Endothelial cell of hepatic sinusoid (primary cell): ENCODE measurements around the gene UGT2B15.
"Not testable (repeated sequence)": the region's sequence is repeated elsewhere in the genome, so short reads cannot be mapped to it uniquely, and the experiment has no call there.

Experiments
- in situ Hi-C: cut with HindIII; loops from 2 replicates; pipeline ENCODE4 v1.10.0; 2017; ENCODE audit warnings: low sequenced_read_pairs

UGT2B15 gene

DNA sequence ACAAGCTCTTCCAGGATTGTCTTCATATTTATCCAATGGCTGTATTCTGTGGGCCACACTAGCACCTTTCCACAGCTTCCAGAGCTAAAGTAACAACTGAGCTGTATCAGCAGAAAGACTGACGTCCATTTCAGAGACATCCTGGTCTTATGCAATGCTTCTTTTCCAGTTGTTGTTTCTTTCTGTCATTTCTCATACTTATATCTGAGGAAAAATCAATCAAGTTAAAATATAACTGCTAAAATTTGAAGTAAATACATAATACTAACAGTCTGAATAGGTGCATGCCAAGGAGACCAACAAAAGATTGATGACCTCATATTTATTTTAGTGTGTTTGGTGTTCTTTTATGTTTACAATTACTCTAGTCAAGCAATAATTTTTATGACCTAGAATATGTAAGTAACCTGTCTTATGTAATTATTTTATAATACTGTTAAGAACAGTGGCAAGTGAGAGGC, at the start of gene UGT2B15:
Gene UGT2B15, minus strand, starts transcription at position 174 of the 461 bp plus-strand sequence. Its CDS starts 34 bp downstream, at position 140.
- in situ Hi-C loops = not testable (repeated sequence)

DNA sequence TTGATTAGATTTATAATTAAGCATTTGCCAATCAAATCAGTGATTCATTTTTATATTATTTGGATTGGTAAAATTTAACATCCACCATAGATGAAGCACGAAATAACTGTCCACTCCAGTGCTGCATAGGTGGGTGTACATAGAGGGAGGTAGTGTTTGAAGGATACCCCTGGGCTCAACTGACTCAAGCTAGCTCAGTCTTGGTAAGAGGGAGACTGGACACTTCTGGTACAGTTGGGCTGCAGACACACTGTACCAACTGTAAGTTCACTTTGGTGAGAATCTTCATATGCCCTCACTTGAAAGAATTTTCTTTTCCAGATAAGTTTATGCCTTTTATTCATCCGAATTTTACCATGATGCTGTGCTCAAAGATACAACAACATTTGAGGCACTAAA, 48.6 kb upstream of the UGT2B15 start:
- in situ Hi-C loops = no loop called here

DNA sequence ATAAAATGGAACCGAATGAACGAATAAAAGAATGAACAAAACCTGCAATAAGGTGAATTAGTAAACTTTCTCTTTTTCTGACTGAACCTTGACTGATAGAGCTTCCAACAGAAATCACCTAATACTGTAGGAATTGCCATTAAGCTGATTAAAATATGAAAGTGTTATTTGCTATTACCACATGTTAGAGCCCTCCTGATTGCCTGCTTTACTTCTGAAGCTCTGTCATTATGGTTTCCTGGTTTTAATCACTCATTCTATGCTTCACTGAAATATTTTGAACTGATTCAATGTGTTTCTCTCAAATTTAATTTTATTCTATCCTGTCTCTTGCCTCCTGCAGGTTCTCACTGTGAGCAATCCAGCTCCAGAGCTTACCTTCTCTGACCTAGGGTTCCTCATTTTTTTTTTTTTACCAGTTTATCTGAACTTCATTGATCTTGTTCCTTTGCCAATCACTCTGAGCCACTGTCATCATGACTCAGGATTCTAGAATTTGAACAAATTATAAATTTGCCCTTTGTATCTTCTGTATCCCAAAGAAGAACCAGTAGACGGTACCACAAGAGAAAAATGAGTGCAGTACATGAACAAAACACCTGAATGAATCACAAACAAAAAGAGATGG, 48.1 kb upstream of the UGT2B15 start:
- in situ Hi-C loops = no loop called here

DNA sequence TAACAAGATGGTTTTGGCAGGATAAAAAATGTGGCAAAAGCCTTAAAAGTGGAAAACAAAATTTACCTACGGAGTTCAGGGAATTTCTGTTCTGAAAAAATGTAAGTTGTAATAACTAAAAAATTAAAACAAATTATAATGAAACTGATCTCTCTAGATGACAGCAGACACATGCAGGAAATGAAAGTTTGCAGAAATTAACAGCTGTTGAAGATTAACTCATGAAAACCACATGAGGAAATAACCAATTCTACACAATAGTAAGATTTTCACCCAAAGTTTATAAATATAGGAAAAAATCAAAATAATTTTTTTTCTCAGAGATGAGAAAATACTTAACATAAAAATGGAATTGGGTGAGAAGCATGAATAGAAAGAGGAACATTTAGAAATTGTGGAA, 47.5 kb upstream of the UGT2B15 start:
- in situ Hi-C loops = no loop called here

DNA sequence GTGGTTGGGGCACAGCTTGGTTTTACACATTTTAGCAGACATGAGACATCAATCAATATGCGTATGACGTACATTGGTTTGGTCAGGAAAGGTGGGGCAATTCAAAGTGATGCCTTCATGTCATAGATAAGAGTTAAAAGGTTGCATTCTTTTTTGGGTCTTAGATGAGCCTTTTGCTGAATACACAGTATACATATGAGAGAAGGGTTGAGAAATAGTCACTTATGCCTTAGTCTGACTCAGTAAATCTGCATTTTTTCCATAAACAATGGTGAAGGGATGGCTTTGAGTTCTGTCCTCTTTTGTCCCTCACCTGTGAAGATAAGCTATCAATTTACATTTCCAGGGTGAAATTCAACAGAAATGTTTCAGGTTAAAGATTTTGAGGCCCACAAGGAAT, 43.9 kb upstream of the UGT2B15 start:
- in situ Hi-C loops = no loop called here

DNA sequence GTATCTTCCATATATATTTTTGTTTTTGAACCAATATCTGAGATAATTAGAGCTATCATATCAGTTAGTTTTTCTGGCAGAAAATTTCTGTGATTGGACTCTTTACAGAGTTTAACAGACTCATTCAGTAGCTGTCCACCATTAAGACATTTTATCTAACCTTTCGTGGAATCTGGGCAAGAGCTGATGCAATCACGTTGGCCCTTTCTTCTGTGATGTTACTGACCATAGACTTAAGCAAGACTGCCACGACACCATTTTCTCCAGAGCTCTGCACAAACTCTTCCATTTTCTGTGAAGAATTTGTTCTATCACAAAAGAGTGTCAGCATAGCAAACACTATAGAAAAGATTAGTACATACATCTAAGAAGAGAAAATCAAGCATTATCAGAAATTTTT, 41.8 kb upstream of the UGT2B15 start:
- in situ Hi-C loops = no loop called here

DNA sequence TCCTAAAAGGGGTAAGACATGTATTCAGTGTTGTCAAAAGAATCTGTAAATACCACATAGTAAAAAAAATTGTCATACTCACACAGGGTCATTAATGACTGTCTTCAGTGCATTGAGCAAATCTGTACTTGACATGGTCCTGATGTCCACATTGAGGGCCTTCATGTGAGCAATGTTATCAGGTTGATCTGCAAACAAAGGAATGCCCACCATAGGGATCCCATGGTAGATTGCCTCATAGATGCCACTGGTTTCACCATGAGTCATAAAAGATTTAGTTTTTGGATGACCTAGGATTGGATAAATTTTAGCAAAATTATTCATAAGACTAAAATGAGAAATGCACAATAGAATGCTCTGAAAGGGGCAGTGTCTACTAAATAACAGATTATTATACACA, 38.1 kb upstream of the UGT2B15 start:
- in situ Hi-C loops = no loop called here

DNA sequence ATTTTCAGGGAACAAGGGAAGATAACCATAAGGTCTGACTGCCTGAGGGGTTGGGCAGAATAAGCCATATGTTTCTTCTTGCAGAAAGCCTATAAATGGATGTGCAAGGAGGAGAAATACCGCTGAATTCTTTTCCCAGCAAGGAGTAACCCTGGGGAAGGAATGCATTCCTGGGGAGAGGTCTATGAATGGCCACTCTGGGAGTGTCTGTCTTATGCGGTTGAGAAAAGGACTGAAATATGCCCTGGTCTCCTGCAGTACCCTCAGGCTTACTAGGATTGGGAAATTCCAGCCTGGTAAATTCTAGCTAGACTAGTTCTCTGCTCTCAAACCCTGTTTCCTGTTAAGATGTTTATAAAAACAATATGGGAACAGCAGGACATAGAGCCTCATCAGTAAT, 32.7 kb upstream of the UGT2B15 start:
- in situ Hi-C loops = not testable (repeated sequence)

DNA sequence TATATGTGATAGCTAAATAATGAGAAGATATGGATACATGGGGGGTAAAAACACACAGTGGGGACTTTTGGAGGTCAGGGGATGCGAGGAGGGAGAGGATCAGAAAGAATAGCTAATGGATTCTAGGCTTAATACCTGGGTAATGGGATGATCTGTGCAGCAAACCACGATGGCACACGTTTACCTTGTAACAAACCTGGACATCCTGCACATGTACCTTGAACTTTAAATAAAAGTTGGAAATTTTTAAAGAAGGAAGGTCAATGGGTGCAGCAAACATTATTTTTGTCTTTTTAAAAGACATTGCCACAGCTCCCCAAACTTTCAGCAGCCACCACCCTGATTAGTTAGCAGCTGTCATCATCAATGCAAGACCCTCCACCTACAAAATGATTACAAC, 29.7 kb upstream of the UGT2B15 start:
- in situ Hi-C loops = no loop called here

DNA sequence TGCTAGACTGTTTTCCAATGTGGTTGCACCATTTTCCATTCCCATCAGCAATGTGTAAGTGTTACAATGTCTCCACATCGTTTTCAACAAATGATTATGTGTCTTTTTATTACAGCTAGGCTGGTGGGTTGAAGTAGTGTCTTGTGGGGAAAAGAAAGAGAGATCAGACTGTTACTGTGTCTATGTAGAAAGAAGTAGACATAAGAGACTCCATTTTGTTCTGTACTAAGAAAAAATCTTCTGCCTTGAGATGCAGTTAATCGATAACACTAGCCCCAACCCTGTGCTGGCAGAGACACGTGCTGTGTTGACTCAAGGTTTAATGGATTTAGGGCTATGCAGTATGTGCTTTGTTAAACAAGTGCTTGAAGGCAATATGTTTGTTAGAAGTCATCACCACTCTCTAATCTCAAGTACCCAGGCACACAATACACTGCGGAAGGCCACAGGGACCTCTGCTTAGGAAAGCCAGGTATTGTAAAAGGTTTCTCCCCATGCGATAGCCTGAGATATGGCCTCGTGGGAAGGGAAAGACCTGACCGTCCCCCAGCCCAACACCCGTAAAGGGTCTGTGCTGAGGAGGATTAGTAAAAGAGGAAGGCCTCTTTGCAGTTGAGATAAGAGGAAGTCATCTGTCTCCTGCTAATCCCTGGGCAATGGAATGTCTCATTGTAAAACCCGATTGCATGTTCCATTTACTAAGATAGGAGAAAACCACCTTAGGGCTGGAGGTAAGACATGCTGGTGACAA, 23.0 kb upstream of the UGT2B15 start:
- in situ Hi-C loops = no loop called here

DNA sequence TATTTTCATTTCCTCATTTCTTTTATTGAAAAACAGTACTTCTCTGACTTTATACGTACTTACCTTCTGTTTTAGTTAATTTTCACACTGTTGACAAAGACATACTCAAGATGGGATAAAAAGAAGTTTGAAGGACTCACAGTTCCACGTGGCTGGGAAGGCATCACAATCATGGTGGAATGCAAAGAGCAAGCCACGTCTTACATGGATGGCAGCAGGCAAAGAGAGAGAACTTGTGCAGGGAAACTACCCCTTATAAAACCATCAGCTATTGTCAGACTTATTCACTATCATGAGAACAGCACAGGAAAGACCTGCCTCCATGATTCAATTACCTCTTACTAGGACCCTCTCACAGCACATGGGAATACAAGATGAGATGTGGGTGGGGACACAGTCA, 20.7 kb upstream of the UGT2B15 start:
- in situ Hi-C loops = no loop called here

DNA sequence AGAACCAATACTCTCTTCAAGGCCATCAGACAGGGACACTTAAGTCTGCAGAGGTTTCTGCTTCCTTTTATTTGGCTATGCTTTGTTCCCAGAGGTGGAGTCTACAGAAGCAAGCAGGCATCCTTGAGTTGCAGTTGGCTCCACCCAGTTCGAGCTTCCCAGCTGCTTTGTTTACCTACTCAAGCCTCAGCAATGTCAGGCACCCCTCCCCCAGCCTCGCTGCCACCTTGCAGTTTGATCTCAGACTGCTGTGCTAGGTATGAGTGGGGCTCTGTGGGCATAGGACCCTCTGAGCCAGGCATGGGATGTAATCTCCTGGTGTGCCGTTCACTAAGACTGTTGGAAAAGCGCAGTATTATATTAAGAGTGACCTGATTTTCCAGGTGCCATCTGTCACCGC, 12.6 kb upstream of the UGT2B15 start:
- in situ Hi-C loops = no loop called here

DNA sequence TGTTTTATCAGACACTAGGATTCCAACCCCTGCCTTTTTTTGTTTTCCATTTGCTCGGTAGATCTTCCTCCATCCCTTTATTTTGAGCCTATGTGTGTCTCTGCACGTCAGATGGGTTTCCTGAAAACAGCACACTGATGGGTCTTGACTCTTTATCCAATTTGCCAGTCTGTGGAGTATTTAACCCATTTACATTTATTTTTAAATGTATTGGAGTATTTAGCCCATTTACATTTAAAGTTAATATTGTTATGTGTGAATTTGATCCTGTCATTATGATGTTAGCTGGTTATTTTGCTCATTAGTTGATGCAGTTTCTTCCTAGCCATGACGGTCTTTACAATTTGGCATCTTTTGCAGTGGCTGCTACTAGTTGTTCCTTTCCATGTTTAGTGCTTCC, 10.8 kb upstream of the UGT2B15 start:
- in situ Hi-C loops = not testable (repeated sequence)

DNA sequence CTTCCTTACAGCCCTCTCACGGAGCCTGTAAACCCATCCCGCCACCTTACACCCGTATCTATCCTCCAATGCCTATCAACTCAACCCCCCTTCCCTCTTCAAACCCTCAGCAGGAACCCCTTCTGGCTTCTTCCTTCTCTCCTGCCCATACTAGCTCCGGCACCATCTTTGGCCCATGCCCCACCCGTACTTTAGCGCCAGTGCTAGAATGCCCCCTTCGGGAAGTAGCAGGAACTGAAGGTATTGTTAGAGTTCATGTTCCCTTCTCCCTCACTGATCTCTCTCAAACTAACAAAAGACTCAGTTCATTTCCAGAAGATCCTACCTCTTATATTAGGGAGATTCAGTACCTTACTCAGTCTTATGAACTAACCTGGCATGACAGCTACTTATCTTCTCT, 2.7 kb upstream of the UGT2B15 start:
- in situ Hi-C loops = no loop called here

DNA sequence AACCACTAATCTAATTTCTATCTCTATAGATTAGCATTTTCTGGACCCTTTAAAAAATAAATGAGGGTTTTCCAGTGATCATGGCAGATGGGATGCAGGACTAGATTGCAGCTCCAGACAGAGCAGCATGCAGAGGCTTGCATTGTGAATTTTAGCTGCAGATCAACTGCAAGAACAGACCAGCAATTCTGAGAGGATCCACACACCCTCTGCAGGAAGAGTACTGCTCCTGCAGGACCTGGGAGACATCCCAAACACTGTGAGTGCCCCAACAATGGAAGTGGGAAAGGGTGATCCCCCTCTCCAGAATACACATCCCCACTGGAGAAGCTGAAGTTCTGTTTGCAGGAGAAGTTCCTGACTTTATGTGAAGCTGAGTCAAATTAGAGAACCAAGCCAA, 765 bp upstream of the UGT2B15 start:
- in situ Hi-C loops = not testable (repeated sequence)

DNA sequence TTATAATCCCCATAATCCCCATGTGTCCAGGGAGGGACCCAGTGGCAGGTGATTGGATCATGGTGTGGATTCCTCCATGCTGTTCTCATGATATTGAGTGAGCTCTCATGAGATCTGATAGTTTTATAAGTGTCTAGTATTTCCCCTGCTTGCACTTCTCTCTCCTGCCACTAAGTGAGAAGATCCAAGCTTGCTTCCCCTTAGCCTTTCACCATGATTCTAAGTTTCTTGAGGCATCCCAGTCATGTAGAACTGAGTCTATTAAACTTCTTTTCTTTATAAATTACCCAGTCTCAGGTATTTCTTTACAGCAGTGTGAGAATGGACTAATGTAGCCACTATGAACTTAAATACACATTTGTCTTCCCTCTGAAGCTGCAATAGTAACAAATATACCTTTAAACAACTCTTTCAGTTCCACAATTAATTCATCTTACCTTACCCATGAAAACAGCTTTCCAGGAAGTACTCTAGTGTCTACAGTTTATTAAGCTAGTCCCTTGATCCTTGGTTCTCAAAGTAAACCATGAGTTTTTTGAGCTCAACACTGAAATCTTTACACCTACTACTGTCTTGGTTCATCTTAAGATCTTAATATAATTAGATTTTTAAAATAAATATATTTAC, 1.8 kb downstream of the UGT2B15 start:
- in situ Hi-C loops = not testable (repeated sequence)

DNA sequence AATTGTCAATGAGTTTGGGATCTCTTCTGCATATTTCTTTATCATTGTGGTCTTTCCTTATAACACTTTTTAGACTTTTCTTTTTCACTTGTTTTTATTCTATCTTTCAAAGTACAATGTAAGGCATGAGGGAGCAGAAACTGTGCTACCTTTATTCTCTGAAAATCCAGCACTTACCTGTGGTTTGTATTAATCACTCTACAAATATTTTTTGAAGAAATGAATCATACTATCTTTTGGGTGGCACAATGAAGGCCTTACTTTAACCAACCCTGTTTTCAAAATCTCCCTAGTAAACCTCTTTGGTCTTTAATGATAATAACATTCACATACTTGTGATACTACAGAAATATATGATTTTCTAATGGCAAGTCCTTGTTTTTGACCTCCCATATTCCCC, 2.9 kb downstream of the UGT2B15 start:
- in situ Hi-C loops = not testable (repeated sequence)

DNA sequence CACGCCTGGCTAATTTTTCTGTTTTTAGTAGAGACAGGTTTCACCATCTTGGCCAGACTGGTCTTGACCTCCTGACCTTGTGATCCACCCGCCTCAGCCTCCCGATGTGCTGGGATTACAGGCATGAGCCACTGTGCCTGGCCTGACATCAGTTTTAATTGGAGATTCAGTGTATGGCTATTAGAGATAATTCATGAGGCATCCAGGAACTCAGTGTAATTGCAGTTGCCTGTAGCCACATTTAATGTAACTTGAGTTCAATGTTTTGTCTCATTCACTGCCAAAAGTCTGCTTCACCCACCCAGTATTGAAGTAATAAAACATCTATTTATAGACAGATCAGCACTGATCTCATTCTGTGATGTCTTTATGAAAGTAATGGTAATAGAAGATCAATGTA, 5.7 kb downstream of the UGT2B15 start:
- in situ Hi-C loops = not testable (repeated sequence)

DNA sequence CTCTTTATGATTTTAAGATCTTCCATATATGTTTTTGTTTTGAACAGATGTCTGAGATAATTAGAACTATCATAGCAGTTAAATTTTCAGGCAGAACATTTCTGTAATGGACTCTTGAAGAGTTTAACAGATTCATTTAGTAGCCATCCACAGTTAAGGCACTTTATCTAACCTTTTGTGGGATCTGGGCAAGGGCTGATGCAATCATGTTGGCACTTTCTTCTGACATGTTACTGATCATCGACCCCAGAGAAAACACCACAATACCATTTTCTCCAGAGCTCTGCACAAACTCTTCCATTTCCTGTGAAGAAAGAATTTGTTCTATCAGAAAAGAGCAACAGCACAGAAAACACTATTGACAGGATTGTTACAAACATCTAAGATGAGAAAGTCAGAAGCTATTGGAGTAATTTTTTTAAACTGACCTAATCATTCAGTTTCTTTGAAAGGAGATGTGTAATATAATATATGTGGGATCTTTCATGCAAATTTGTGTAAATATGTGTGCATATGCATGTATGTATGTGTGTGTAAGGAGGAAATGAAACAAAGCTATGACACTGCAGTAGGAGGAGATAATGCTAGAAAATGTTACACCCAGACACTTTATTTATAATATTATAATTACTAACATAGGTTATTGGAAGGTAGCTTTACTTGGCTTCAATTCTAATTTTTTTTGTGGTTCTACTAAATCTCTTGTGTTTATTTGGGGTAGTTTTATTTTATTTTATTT, 7.4 kb downstream of the UGT2B15 start:
- in situ Hi-C loops = not testable (repeated sequence)

DNA sequence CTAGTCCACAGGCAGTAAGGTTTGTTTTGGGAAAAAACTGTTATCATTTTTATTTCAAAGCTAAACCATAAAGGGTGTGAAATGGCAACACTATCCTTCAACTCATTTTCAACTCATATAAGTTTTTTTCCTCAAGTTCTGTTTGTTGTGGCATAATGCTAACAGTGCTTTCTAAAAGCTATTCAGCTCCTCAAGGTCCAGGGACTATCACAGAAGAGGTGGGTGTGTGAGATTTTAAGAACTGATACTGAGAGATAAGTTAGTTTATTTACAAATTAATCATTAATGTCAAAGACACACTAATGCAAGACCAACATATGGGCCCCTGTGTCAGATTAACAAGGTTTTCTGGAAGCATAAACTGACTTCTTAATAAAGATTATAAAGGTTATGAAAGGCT, 11.8 kb downstream of the UGT2B15 start:
- in situ Hi-C loops = no loop called here

DNA sequence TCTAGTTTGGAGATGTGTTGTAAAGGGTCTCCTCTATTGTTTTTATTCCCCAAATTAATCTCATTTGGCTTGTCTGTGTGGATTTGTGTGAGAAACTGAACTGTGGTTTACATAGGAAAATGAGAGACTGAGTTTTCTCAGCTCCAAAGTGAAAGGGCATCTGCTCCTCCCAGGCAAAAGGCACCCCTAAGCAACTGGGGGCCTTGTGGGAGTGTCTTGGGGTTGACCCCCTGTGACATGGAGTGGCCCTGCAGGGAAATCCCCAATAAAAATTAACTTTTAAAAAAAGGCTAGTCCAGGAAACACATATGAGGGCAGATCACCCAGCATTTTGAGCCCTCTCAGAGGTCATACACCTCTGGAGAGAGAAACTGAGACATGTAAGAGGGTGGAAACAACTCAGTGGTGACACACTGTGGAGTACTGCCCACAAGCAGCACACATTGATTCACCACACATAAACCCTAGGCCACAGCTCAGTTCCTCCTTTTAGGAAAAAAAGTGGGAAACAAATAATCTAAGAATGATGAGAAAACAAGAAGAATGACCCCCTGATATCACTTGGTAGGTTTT, 13.3 kb downstream of the UGT2B15 start:
- in situ Hi-C loops = not testable (repeated sequence)
